ENCODE data around the gene DHRS13.

The DHRS13 gene

GRCh38 chr17:28854457-28855335, 48.2 kb downstream of the DHRS13 start, which contains the start of gene ERAL1:
TSS of gene ERAL1 (plus strand) at chr17:28855016. CDS start at chr17:28855035, 19 bp downstream.
- DNase-seq: peak; percentile 72

GRCh38 chr17:28853295-28853694, 49.6 kb downstream of the DHRS13 start:
- DNase-seq: no peak

GRCh38 chr17:28849281-28849680, 53.6 kb downstream of the DHRS13 start:
- DNase-seq: no peak

GRCh38 chr17:28848667-28849066, 54.2 kb downstream of the DHRS13 start:
- peak; percentile 23 for DNase-seq

Measured in NK-92 treated with Interleukin-12 subunit alpha and Interleukin-12 subunit beta, amount 100 ng/mL, for 24 hours (cell line).